Stimulated activated CD8-positive, alpha-beta memory T cell treated with anti-CD3 and anti-CD28 coated beads, Interleukin-4, amount 100 ng/mL, for 4 hours (primary cell): Measurements from ENCODE around the gene KNOP1.
"Not testable (repeated sequence)": the region's sequence is repeated elsewhere in the genome, so short reads cannot be mapped to it uniquely, and the experiment has no call there.

Experiments used
- DNase-seq, 2 donors: peaks; one replicate each; pipeline ENCODE4 v3.0.0-alpha.2; 2020; ENCODE audit warnings: low read depth in 2 of 2, low spot score in 1 of 2

The KNOP1 gene

DNA sequence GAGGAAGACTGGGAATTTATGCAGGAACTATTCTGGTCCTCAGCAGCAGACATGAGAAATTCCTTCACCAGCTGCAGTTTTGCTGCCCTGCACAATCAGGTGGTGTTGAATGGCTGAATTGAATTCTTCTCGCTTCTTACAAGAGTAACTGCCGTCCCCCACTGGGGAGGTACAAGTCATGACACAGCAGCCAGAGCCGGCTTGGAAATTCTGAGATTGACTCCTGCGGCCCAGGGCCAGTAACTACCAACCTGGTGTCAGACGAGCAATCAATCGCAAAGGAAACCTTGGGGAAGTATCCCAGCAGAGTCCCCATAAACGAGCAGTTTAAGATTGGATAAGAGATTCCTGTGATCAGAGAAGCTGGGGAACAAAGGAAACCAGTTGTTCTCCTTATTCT lies 30.7 kb downstream of the KNOP1 start:
- DNase-seq: no peak

DNA sequence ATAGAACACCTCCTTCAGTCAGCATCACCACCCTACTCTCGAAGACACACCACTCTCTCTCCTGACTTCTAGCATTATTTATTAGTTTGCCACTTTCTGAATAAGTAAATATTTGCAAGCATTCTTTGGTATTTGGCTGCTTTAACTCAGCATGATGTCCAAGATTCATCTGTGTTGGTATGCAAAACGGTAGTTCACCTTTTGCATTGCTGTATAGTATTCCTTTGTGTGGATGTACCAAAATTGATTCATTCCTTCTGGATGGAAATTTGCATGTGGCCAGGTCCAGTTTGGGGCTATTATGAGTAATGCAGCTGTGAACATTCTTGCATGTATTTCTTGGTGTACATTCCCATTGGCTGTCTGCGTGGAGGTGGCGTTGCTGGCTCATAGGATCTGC lies 32.9 kb downstream of the KNOP1 start:
- DNase-seq: no peak

DNA sequence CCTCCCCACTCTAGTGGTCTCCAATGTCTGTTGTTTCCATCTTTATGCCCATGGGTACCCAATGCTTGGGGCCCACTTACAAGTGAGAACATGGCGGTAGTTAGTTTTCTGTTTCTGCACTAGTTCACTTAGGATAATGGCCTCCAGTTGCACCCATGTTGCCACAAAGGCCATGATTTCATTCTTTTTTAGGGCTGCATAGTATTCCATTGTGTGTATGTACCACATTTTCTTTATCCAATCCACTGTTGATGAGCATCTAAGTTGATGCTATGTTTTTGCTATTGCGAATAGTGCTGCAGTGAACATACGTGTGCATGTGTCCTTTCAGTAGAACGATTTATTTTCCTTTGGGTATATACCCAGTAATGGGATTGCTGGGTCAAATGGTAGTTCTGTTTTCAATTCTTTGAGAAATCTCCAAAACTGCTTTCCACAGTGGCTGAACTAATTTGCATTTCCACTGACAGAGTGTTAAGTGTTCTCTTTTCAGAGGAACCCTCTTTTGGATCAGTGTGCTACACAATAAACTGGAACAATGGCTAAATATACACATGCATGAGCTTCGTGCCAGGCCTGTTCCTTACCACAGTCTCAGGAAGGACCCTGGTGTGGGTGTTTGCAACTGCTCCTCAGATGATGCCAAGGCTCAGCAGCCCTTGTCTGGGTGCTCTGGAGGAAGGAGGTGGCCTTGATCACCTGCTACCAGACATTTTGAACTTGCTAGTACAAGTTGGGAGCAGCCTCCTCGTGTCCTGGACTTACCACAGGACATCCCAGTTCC lies 34.4 kb downstream of the KNOP1 start:
- DNase-seq: no peak

GRCh38 chr16:19681637-19682036 lies 36.4 kb downstream of the KNOP1 start:
- DNase-seq: no peak

GRCh38 chr16:19680881-19681340 lies 37.1 kb downstream of the KNOP1 start:
- DNase-seq: no peak

DNA sequence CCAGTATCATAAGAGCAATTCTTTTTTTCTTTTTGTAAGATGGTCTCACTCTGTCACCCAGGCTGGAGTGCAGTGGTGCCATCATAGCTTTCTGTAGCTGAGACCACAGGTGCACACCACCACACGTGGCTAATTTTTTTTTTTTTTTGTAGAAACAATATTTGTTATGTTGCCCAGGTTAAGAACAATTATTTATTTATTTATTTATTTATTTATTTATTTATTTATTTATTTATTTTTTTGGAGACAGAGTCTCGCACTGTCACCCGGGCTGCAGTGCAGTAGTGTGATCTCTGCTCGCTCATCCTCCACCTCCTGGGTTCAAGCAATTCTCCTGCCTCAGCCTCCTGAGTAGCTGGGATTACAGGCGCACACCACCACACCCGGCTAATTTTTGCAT lies 38.7 kb downstream of the KNOP1 start:
- DNase-seq: not testable (repeated sequence)

- no peak for DNase-seq
These were observed 39.2 kb downstream of the KNOP1 start for GRCh38 chr16:19678804-19679203.

DNA sequence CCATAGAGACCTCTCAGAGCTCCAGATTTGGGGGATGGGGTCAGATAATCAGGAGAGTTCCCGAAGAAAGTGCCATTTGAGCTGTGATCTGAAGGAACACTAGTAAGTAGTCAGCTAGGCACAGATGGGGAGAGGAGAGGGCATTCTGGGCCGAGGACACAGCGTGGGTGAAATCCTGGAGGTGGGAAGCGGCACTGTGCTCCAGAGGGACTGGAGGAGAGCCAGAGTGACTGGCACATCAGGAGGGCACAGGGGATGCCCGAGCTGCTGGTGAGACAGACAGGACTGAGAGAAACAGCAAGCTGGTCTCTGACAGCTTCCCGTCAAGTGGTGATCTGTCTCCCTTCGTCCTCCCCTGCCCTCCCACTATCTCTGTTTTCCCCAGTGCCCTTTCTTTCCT lies 40.6 kb downstream of the KNOP1 start:
- no peak for DNase-seq

DNA sequence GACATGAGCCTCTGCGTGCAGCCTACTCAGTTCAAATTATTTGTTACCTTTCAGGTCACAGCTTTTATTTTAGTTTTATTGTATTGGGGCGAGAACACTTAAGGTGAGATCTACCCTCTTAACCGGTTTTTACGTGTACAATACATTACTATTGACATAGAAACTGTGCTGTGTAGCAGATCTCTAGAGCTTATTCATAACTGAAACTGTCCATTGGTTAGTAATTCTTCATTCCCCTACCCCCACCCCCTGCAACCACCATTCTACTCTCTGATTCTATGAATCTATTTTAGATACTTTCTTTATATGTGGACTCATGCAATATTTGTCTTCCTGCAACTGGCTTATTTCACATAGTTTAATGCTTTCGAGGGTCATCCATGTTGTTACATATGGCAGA lies 43.5 kb downstream of the KNOP1 start:
- DNase-seq: no peak

DNA sequence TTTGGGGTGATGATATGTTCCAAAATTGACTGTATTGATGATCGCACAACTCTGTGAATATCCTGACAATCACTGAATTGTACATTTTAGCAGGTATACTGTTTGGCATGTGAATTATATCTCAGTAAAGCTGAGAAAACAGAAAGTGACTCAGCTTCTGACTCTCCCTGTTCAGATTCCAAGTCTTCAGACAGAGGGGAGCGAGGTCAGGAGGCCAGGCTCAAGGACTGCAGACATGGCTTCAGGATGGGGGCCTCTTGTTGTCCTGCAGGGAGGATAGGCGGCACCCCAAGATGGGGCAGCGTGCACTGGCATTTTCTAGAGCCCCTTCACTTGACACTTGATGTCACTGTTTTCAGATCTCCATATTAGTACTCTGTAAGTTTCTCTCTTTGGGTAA lies 45.6 kb downstream of the KNOP1 start:
- no peak for DNase-seq

GRCh38 chr16:19666477-19666876 lies 51.5 kb downstream of the KNOP1 start:
- DNase-seq: no peak

GRCh38 chr16:19665313-19665712 lies 52.7 kb downstream of the KNOP1 start:
- DNase-seq: not testable (repeated sequence)

DNA sequence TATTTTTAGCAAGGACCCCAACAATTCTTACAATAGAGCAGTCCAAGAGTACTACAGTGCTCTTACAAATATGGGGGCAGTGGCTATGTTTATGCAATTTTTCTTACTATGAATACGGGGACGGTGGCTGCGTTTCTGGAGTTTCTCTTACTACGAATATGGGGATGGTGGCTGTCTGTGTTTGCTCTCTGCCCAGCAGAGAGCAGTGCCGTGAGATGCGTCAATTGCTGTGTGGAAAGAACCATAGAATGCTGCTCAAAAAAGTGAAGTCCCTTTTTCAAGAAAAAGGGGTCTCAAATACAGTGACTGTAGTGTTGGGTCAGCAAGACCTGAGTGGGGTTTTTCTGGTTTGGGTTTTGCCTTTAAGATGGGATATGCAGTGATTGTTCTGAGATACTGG lies 53.9 kb downstream of the KNOP1 start:
- DNase-seq: no peak

DNA sequence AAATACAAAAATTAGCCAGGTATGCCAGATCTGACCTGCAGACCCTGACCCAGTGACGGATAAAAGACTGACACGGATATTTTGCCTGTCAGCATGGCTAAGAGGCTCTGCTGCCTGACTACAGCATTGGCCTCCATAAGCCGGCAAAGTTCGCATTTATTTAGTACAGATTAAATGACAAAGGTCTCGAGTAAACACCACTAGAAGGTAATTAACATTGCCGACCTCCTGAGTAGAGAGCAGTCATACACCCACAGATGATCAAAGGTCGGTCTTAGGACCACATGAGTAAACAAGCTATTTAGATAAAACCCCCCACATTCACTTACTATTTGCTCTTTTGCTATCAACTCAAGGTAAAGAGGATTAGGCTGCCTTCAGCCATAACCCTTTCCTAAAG lies 55.7 kb downstream of the KNOP1 start:
- DNase-seq: no peak

GRCh38 chr16:19660432-19660831 lies 57.6 kb downstream of the KNOP1 start:
- DNase-seq: no peak

GRCh38 chr16:19659554-19659953 lies 58.5 kb downstream of the KNOP1 start:
- no peak for DNase-seq

GRCh38 chr16:19657831-19658230 lies 60.2 kb downstream of the KNOP1 start:
- no peak for DNase-seq

DNA sequence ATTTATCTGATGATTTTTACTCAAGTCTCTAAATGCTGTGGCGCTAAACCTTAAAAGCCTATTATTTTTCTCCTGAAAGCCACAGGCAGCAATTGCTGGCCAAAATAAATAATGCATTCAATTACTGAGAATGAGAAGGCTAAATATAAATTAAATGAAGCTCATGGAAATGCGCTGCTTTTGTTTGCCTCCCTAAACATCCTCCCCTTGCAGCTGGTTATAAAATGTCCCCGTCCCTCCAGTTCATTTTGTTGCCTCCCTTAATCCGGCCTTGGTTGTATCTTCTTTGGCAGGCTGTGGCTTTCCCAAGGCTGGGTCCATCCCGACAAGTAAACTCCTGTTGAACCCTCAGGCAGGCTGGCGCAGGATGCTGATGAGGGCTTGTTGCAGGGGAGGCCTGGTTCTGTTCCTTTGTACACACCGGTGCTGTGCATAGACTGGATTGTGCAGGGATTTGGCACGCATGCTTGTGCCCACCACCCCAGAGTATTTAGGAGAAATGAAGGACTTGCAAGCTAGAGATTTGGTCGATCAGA lies 62.7 kb downstream of the KNOP1 start:
- no peak for DNase-seq

DNA sequence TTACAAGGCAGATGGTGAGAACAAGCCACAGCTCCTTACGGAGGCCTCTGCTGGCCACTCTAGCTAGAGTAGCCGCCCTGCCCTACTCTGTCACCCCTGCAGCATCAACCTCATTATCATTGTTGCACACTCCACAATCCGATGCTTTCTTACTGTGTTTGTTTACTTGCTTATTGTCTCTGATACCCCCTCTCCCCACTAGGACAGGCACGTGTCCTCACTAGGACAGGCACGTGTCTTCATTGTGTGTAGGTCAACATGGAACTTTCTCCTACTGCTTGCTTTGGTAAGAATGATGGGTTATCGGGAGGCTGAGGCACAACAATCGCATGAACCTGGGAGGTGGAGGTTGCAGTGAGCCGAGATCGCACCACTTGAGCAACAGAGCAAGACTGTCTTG lies 63.9 kb downstream of the KNOP1 start:
- DNase-seq: no peak
